Measurements from ENCODE around the gene PALD1. TPM values are rescaled to one million over a fixed set of nuclear protein-coding genes. Genes with fewer than 3 reads are reported as not detected.
A peak's percentile ranks its signal among the peaks of the same experiment; 100 is the strongest.
"Not testable (repeated sequence)": the region's sequence is repeated elsewhere in the genome, so short reads cannot be mapped to it uniquely, and the experiment has no call there.

The PALD1 gene
- total RNA-seq, 1 donor from 2014 or later = 8.6 TPM

GRCh38 chr10:70604106-70604505, 125.5 kb downstream of the PALD1 start:
- peak; percentile 87 for DNase-seq

- DNase-seq = no peak
Observed at GRCh38 chr10:70605161-70605560, 126.6 kb downstream of the PALD1 start.

- DNase-seq = no peak
Observed at GRCh38 chr10:70607936-70608335, 129.4 kb downstream of the PALD1 start.

GRCh38 chr10:70613941-70614340, 135.4 kb downstream of the PALD1 start:
- no peak for DNase-seq

GRCh38 chr10:70614364-70614763, 135.8 kb downstream of the PALD1 start:
- not testable (repeated sequence) for DNase-seq

GRCh38 chr10:70615211-70615610, 136.6 kb downstream of the PALD1 start:
- no peak for DNase-seq

- DNase-seq = no peak
Observed at GRCh38 chr10:70615784-70616522, 137.4 kb downstream of the PALD1 start.

- DNase-seq = no peak
Observed at GRCh38 chr10:70616761-70617160, 138.2 kb downstream of the PALD1 start.

Other genes starting within 250 kb of the PALD1 start
- gene PPA1, start 245.3 kb upstream of the PALD1 start, total RNA-seq = 88.6 TPM
- 0.59 TPM for gene NPFFR1, start 194.8 kb upstream of the PALD1 start, total RNA-seq
- 4.3 TPM for gene LRRC20, start 96.1 kb upstream of the PALD1 start, total RNA-seq
- gene EIF4EBP2, start 74.6 kb upstream of the PALD1 start, total RNA-seq = 36.0 TPM
- not detected for gene NODAL, start 37.1 kb upstream of the PALD1 start, total RNA-seq
- 0.79 TPM for gene PRF1, start 124.0 kb downstream of the PALD1 start, total RNA-seq
- gene ADAMTS14, start 193.7 kb downstream of the PALD1 start, total RNA-seq = 5.2 TPM